Nephron progenitor cell (in vitro differentiated cells): ENCODE measurements around the gene HPS1.
A peak's percentile ranks its signal among the peaks of the same experiment; 100 is the strongest.

Source experiments
- DNase-seq: peaks from one replicate; pipeline ENCODE4 v3.0.0; 2021
- H3K27ac Mint-ChIP-seq: 2 replicates; pipeline ENCODE4 v1.8.0; 2021; ENCODE audit warnings: mild to moderate bottlenecking, moderate library complexity, mixed read lengths
- H3K27me3 Mint-ChIP-seq: 2 replicates; pipeline ENCODE4 v1.8.0; 2021; ENCODE audit warnings: mild to moderate bottlenecking, low read depth, mixed read lengths; ENCODE audit not compliant: poor library complexity
- H3K36me3 Mint-ChIP-seq: 2 replicates; pipeline ENCODE4 v1.8.0; 2021; ENCODE audit warnings: low read depth, mixed read lengths
- H3K4me1 Mint-ChIP-seq: 2 replicates; pipeline ENCODE4 v1.8.0; 2021; ENCODE audit warnings: mixed read lengths
- H3K4me3 Mint-ChIP-seq: 2 replicates; pipeline ENCODE4 v1.8.0; 2021; ENCODE audit warnings: mild to moderate bottlenecking, moderate library complexity, mixed read lengths
- H3K9me3 Mint-ChIP-seq: 2 replicates; pipeline ENCODE4 v1.8.0; 2021; ENCODE audit warnings: mild to moderate bottlenecking, moderate library complexity, mixed read lengths
- CTCF ChIP-seq: fragments of 200-600 bp; sonication (generic); IDR thresholded peaks from 2 replicates; pipeline ENCODE4 v1.5.0; 2021; ENCODE audit warnings: antibody characterized with exemption

Gene HPS1

GRCh38 chr10:98446661-98447221, at the start of gene HPS1:
Gene HPS1 (minus strand): TSS chr10:98446935. CDS start chr10:98443240, 3,695 bp downstream.
- peaks cover 27% of the 10 kb centered on the region for H3K36me3 Mint-ChIP-seq
- no peaks in the 10 kb centered on the region for H3K9me3 Mint-ChIP-seq
- H3K27me3 Mint-ChIP-seq, result peaks cover 10% of the 10 kb centered on the region
- peaks cover 20% of the 10 kb centered on the region for H3K4me1 Mint-ChIP-seq
- peak within 1 kb of the TSS; percentile 84 for H3K4me3 Mint-ChIP-seq
- peak; percentile 68 for DNase-seq
- TF ChIP-seq CTCF, result no peak
- no peak within 1 kb of the TSS for H3K27ac Mint-ChIP-seq

- Mint-ChIP-seq H3K27me3 (no peaks in the 10 kb centered on the region), H3K4me1 (peaks cover 11% of the 10 kb centered on the region), H3K9me3 (peaks cover 40% of the 10 kb centered on the region), H3K27ac (no peak overlapping the region), H3K36me3 (peaks cover 17% of the 10 kb centered on the region), H3K4me3 (no peak overlapping the region)
- no peak for TF ChIP-seq CTCF
- no peak for DNase-seq
These were observed 46.0 kb upstream of the HPS1 start for GRCh38 chr10:98492763-98493162.

GRCh38 chr10:98489561-98490481, 43.1 kb upstream of the HPS1 start:
- no peak overlapping the region for H3K27ac Mint-ChIP-seq
- TF ChIP-seq CTCF, result no peak

DNA sequence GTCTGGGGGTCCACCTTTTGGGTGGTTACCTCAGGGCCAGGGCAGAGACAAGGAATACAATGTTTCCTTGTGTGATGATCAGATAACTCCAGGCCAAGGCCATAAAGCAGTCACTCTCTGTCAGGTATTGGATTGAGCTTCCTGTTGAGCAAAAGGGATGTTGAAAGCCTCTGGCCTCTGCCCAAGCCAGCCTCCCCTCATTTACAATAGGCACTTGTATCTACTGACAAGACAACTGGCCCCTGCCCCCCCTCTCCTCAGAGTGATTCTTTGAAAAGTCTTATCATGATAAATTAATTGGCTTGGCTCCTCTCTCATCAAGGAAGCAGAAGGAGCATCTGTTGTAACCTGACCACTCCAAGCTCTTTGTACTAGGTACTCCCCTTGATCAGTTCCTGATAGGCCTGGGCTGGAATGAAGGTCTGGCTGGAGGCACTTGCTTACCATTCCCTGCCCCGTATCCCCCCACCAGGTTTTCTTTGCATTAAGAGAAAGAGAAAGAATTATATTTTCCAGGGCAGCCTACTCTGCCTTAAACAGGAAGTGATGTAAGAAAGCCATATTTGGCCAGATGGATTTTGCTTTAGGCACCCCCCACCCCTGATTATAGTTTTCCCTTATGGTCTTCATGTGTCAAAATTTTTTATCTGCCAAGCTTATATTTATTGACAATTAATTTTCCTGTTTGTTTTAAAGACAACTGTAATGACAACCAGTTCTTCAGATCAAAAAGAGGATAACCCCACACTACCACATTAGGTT, 42.1 kb upstream of the HPS1 start:
- no peaks in the 10 kb centered on the region for H3K27me3 Mint-ChIP-seq
- DNase-seq, result no peak
- no peak overlapping the region for H3K27ac Mint-ChIP-seq
- H3K4me3 Mint-ChIP-seq, result no peak overlapping the region
- H3K9me3 Mint-ChIP-seq, result peaks cover 21% of the 10 kb centered on the region
- no peak for TF ChIP-seq CTCF
- H3K36me3 Mint-ChIP-seq, result peaks cover 4% of the 10 kb centered on the region
- H3K4me1 Mint-ChIP-seq, result peaks cover 24% of the 10 kb centered on the region

More at GRCh38 chr10:98489561-98490481, 43.1 kb upstream of the HPS1 start:
- no peak for DNase-seq
- H3K4me3 Mint-ChIP-seq, result no peak overlapping the region
- no peaks in the 10 kb centered on the region for H3K27me3 Mint-ChIP-seq
- H3K4me1 Mint-ChIP-seq, result peaks cover 20% of the 10 kb centered on the region
- H3K36me3 Mint-ChIP-seq, result peaks cover 5% of the 10 kb centered on the region
- peaks cover 20% of the 10 kb centered on the region for H3K9me3 Mint-ChIP-seq

DNA sequence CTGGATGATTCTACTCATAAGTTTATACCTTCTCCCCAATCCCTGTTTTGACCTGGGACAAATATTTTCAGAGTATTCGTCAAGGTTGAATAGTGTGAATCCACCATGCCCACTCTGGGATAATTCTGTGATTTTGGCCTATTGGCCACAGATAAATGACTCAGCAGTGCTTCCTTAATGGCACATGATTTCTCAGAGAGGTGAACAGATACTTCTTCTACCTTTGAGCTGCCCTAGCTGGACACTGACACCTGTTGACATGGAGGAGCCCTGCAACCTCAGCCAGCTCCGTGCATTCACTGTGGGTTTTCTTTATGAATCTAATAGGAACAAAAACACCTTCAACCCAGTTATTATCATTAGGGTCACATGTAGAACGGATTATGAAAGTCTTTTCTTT, 40.9 kb upstream of the HPS1 start:
- H3K4me3 Mint-ChIP-seq, result no peak overlapping the region
- no peak for DNase-seq

More for the DNA sequence above, 40.9 kb upstream of the HPS1 start:
- Mint-ChIP-seq H3K4me1 (peaks cover 24% of the 10 kb centered on the region), H3K27me3 (no peaks in the 10 kb centered on the region), H3K36me3 (peaks cover 5% of the 10 kb centered on the region), H3K9me3 (peaks cover 16% of the 10 kb centered on the region), H3K27ac (no peak overlapping the region)
- TF ChIP-seq CTCF, result no peak
